Activated T-helper 1 cell treated with anti-CD3 and anti-CD28 coated beads, Interleukin-12 subunit alpha, Interleukin-12 subunit beta, Interleukin-2, Interleukin-4 antibody, amounts not matched to agents 30 ng/mL and 10 ng/mL and 1 ng/mL, durations not matched to agents 14 hours and 24 hours and 36 hours (primary cell): ENCODE results near the gene ATP2B3. TPM values are rescaled to one million over a fixed set of nuclear protein-coding genes. Genes with fewer than 3 reads are reported as not detected.
A peak's percentile ranks its signal among the peaks of the same experiment; 100 is the strongest.

Experiments used
- DNase-seq: peaks from one replicate; pipeline ENCODE4 v3.0.0; 2021; ENCODE audit warnings: low spot score
- H3K27ac Mint-ChIP-seq: one replicate; pipeline ENCODE4 v1.8.0; 2021; ENCODE audit warnings: mild to moderate bottlenecking, mixed read lengths
- H3K27me3 Mint-ChIP-seq: one replicate; pipeline ENCODE4 v1.8.0; 2022; ENCODE audit warnings: mild to moderate bottlenecking, moderate library complexity, mixed read lengths; ENCODE audit not compliant: insufficient read depth
- H3K36me3 Mint-ChIP-seq: one replicate; pipeline ENCODE4 v1.8.0; 2021; ENCODE audit warnings: low read depth, mixed read lengths
- H3K4me1 Mint-ChIP-seq: one replicate; pipeline ENCODE4 v1.8.0; 2021; ENCODE audit warnings: low read depth, mixed read lengths
- H3K4me3 Mint-ChIP-seq: one replicate; pipeline ENCODE4 v1.8.0; 2021; ENCODE audit warnings: mild to moderate bottlenecking, moderate library complexity, mixed read lengths
- H3K9me3 Mint-ChIP-seq: one replicate; pipeline ENCODE4 v1.8.0; 2021; ENCODE audit warnings: mixed read lengths
- intact Hi-C: fragments of 100-400 bp; cut with micrococcal nuclease; formaldehyde crosslinking; loops from one replicate; pipeline ENCODE4 v1.15.1; 2024
- total RNA-seq: library from RNA; stranded (reverse); gene quantifications from 2 replicates; pipeline ENCODE4 v1.2.3, GENCODE V29; 2022

ATP2B3 gene
- 0.05 TPM in 1 of 2 replicates, not detected in the other for total RNA-seq

DNA sequence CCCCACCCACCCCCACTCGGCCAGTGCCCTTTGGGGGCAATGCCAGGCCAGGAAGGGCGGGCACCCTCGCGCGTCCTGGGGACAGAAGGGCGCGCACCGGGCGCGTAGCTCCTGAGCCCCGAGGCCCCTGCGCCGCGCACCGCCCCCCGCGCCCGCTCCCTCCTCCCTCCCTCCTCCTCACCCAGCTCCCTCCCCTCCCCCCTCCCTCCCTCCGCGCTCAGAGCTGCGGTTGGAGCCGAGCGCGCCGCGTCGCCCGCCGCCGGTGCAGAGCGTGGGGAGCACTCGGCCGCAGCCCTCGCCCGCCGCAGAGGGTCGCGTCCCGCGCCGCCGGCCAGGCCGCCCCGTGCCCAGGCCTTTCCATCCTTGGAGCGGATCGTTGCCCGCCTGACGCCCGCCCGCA lies at the start of gene ATP2B3:
Gene ATP2B3 (plus strand): TSS at position 220 of the 400 bp plus-strand sequence. CDS start 18,606 bp downstream, outside the sequence.
- H3K27me3 Mint-ChIP-seq, result peaks cover 5% of the 10 kb centered on the region
- H3K36me3 Mint-ChIP-seq, result no peaks in the 10 kb centered on the region
- no peak within 1 kb of the TSS for H3K4me3 Mint-ChIP-seq
- H3K4me1 Mint-ChIP-seq, result no peaks in the 10 kb centered on the region
- intact Hi-C loops, result loop anchor here (2.0 kb wide), 1 partner anchor 57 kb away; no protein-coding TSS in a partner anchor
- H3K9me3 Mint-ChIP-seq, result no peaks in the 10 kb centered on the region
- DNase-seq, result no peak
- H3K27ac Mint-ChIP-seq, result no peak within 1 kb of the TSS

- DNase-seq, result no peak
- Mint-ChIP-seq H3K9me3 (no peaks in the 10 kb centered on the region), H3K4me3 (no peak overlapping the region), H3K36me3 (peaks cover 6% of the 10 kb centered on the region), H3K27me3 (no peaks in the 10 kb centered on the region), H3K4me1 (no peaks in the 10 kb centered on the region), H3K27ac (no peak overlapping the region)
- intact Hi-C loops, result no loop called here
These were observed 49.3 kb upstream of the ATP2B3 start for GRCh38 chrX:153468008-153468580.

DNA sequence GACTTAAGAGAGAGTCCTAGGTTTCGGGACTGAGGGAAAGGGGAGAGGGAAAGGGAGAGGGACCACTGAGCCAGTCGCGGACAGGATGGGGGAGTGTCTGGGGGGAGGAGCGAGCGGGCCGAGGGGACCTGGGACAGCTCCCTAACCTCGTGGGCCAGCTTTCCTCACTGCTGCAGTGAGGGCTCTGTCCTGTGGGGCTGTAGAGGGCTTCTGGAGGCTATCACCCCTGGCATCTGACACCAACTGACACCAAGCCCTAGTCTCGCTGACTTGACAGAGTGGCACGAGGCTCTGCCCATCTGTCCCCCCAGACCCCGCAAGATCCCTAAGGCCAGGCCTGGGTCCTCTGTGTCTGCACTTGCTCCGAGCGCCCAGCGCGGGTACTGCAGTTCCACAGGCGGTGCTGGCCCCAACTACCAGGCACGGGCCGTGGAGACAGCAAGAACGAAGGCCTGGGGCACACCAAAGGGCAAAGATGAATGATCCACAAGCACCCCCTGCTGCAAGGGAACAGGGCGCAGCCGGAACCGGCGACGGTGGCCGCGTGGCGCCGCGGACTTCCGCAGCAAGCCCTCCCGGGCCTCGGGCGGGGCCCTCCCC lies 47.5 kb upstream of the ATP2B3 start:
- Mint-ChIP-seq H3K9me3 (no peaks in the 10 kb centered on the region), H3K36me3 (peaks cover 6% of the 10 kb centered on the region), H3K27ac (peak overlapping the region; percentile 80), H3K4me3 (peak overlapping the region; percentile 85), H3K4me1 (no peaks in the 10 kb centered on the region), H3K27me3 (no peaks in the 10 kb centered on the region)
- intact Hi-C loops, result loop anchor here (1.0 to 2.0 kb wide), 5 partner anchors 59 to 529 kb away; partner anchors contain the start of genes CCNQ, ZFP92 and ZNF275
- peak; percentile 5 for DNase-seq

DNA sequence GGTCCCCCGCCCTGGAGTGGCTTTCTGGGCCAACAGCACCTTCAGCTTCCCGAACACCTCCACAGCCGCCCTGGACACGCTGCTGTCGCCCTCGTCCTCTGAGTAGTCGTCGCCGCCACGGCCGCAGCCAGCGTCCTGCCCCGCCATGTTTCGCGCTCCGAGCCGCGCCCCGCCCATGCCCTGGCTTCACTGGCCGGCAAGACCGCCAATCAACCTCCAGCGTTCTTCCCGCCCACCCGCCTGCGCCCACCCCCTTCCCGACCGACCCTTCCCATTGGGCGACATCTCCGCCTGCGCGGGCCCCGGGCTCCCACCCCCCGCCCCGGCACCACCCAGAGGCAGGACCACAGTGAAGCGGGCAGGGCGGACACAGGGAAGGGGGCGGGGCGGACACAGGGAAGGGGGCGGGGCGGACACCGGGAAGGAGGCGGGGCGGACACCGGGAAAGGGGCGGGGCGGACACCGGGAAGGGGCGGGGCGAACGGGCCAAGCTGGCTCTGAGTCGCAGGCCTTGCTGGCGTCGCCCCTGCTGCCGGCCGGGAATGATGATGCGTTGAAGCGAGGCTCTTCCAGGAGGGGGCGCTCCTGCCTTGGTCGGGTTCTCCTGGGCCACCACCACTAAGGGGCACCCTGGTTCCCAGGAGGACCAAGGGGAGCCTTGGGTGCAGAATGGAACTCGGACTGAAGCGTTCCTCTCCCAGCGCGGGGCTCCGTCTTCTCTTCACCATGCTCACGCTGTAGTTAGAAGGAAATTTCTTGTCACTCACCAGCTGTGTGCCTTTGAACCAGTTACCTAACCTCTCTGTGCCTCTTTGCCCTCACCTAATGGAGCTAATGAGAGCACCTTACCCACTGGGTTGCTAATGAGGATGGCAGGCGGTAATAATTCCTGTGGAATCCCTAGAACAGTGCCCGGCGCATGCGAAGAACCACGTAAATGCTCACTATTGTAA lies 46.8 kb upstream of the ATP2B3 start, which contains the start of gene HAUS7:
Gene HAUS7 (minus strand): TSS at position 166 of the 953 bp plus-strand sequence. CDS start 19 bp downstream, at position 147.
- H3K27ac Mint-ChIP-seq, result peak within 1 kb of the TSS; percentile 80

DNA sequence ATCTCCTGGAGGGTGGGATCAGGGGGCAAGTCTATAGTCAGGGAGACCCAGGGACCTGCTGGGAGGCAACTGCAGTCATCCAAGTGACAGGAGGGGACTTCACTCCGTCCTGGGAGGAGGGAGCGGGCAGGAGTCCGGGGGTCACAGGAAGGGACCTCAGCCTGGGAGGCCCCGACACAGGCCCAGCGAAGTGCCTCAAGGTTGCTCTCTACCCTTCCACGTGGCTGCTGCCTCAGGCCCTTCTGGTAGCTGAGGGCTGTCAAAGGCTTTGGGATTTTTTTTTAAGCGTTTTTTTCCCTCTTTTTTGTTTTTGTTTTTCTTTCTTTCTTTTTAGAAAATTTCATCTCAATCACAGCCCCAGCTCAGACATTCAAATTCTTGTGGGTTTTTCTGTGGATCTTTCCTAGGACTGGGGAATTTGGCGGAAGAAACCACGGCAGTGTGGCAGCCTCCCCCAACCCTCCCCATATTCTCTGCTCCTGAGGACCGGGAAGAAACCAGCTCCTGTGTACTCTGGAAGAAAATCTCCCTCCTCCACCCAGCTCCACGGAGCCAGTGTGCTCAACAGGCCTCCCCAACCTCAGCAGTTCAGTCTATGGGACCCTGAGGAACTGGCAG lies 45.7 kb upstream of the ATP2B3 start:
- peaks cover 2% of the 10 kb centered on the region for H3K27me3 Mint-ChIP-seq
- DNase-seq, result no peak
- no peaks in the 10 kb centered on the region for H3K9me3 Mint-ChIP-seq
- no peak overlapping the region for H3K27ac Mint-ChIP-seq
- peaks cover 6% of the 10 kb centered on the region for H3K36me3 Mint-ChIP-seq
- intact Hi-C loops, result loop anchor here (1.0 to 2.0 kb wide), 5 partner anchors 36 to 513 kb away; partner anchors contain the start of genes CCNQ, ZFP92 and ZNF275
- no peak overlapping the region for H3K4me3 Mint-ChIP-seq
- H3K4me1 Mint-ChIP-seq, result no peaks in the 10 kb centered on the region

More for the DNA sequence above, 46.8 kb upstream of the ATP2B3 start, which contains the start of gene HAUS7:
- H3K27me3 Mint-ChIP-seq, result peaks cover 2% of the 10 kb centered on the region
- intact Hi-C loops, result loop anchor here (1.0 to 2.0 kb wide), 6 partner anchors 37 to 529 kb away; partner anchors contain the start of genes CCNQ, ZFP92 and ZNF275
- DNase-seq, result peak; percentile 81
- no peaks in the 10 kb centered on the region for H3K9me3 Mint-ChIP-seq
- H3K4me3 Mint-ChIP-seq, result peak within 1 kb of the TSS; percentile 85
- peaks cover 6% of the 10 kb centered on the region for H3K36me3 Mint-ChIP-seq
- H3K4me1 Mint-ChIP-seq, result no peaks in the 10 kb centered on the region

GRCh38 chrX:153473126-153473525 lies 44.3 kb upstream of the ATP2B3 start:
- Mint-ChIP-seq H3K36me3 (no peaks in the 10 kb centered on the region), H3K27ac (no peak overlapping the region), H3K27me3 (peaks cover 2% of the 10 kb centered on the region), H3K4me1 (no peaks in the 10 kb centered on the region), H3K9me3 (no peaks in the 10 kb centered on the region), H3K4me3 (no peak overlapping the region)
- intact Hi-C loops, result no loop called here
- no peak for DNase-seq

DNA sequence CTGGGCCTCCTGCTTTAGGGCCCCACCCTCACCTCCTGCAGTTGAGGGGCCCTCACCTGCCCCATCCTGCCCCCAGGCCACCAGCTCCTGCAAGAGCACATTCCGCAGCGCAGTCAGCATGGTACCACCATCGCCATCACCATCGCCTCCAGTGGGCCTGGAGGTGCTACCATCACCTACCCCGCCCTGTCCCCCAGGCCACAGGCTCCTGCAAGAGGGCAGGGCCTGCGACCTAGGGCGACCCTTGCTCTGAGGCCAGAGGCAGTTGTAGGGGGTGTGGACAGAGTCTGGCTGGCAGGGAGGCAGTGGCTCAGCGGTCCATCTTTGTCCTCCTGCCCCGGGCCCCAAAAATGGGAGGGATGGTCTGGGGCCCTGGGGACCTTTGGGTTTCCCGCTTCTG lies 43.2 kb upstream of the ATP2B3 start:
- no peaks in the 10 kb centered on the region for H3K9me3 Mint-ChIP-seq
- H3K4me3 Mint-ChIP-seq, result no peak overlapping the region
- no peak for DNase-seq
- intact Hi-C loops, result no loop called here
- H3K27ac Mint-ChIP-seq, result no peak overlapping the region
- no peaks in the 10 kb centered on the region for H3K36me3 Mint-ChIP-seq
- no peaks in the 10 kb centered on the region for H3K4me1 Mint-ChIP-seq
- H3K27me3 Mint-ChIP-seq, result peaks cover 2% of the 10 kb centered on the region

DNA sequence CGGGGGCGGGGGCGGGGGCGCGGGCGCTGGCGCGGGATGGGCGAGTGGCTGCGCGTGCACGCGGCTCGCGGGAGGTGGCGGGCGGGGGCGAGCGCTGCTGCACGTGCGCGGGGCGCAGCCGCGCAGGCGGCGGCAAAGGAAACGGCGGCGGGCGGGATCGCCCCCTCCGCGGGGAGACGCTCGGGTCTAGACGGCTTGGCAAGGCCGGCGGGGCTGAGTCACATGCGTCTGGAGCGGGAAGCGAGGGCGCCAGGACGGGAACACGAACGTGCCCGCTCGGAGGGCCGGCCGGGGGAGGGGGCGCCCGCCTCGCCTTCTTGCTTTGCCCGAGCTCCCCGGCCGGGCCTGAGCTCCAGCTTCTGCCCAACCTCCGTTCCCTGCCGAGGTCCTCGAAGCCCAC lies 42.7 kb upstream of the ATP2B3 start:
- Mint-ChIP-seq H3K4me1 (no peaks in the 10 kb centered on the region), H3K27ac (no peak overlapping the region), H3K36me3 (no peaks in the 10 kb centered on the region), H3K9me3 (no peaks in the 10 kb centered on the region), H3K27me3 (peaks cover 2% of the 10 kb centered on the region), H3K4me3 (no peak overlapping the region)
- DNase-seq, result peak; percentile 0
- intact Hi-C loops, result no loop called here

DNA sequence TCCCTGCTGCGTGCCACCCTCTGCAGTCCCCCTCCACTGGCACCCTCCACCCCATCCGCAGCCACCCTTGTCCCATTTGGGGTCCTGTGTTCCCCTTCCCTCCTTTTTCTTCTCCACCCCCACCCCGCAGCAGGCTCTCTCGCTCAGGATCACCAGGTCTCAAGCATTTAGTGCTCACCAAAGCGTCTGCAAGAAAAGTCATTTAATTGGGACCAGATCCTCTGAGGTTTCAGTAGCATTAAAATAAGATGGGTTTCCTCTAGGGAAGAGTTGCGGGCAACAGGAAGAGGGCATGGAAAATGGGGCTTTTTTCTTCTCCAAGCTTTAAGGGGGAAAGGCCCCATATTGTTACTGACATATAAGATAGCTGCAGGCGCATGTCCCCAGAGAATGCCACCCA lies 42.2 kb upstream of the ATP2B3 start:
- no peak for DNase-seq
- H3K4me3 Mint-ChIP-seq, result no peak overlapping the region
- H3K27ac Mint-ChIP-seq, result no peak overlapping the region
- H3K36me3 Mint-ChIP-seq, result no peaks in the 10 kb centered on the region
- no peaks in the 10 kb centered on the region for H3K4me1 Mint-ChIP-seq
- H3K9me3 Mint-ChIP-seq, result no peaks in the 10 kb centered on the region
- H3K27me3 Mint-ChIP-seq, result peaks cover 2% of the 10 kb centered on the region
- intact Hi-C loops, result no loop called here

GRCh38 chrX:153475751-153476281 lies 41.6 kb upstream of the ATP2B3 start:
- Mint-ChIP-seq H3K9me3 (no peaks in the 10 kb centered on the region), H3K27me3 (peaks cover 2% of the 10 kb centered on the region), H3K27ac (no peak overlapping the region), H3K4me3 (no peak overlapping the region), H3K4me1 (no peaks in the 10 kb centered on the region), H3K36me3 (no peaks in the 10 kb centered on the region)
- intact Hi-C loops, result no loop called here
- DNase-seq, result no peak

GRCh38 chrX:153476666-153477363 lies 40.6 kb upstream of the ATP2B3 start:
- DNase-seq, result no peak
- H3K9me3 Mint-ChIP-seq, result no peaks in the 10 kb centered on the region
- H3K4me1 Mint-ChIP-seq, result no peaks in the 10 kb centered on the region
- no peaks in the 10 kb centered on the region for H3K36me3 Mint-ChIP-seq
- no peak overlapping the region for H3K27ac Mint-ChIP-seq
- H3K27me3 Mint-ChIP-seq, result peaks cover 2% of the 10 kb centered on the region
- no peak overlapping the region for H3K4me3 Mint-ChIP-seq
- intact Hi-C loops, result no loop called here
